Parathyroid adenoma (tissue), 2 donors: ENCODE measurements around the gene UCN2.

Source experiments
- H2AFZ ChIP-seq: fragments of 300-600 bp; sonication (generic); one replicate; pipeline ENCODE4 v1.7.0; 2017; ENCODE audit warnings: antibody characterized with exemption, mild to moderate bottlenecking
- H3K27ac ChIP-seq: fragments of 300-600 bp; sonication (generic); one replicate; pipeline ENCODE4 v1.7.0; 2017
- H3K27me3 ChIP-seq: fragments of 300-600 bp; sonication (generic); one replicate; pipeline ENCODE4 v1.7.0; 2017; ENCODE audit warnings: low read length; ENCODE audit not compliant: control insufficient read depth, insufficient read depth
- H3K36me3 ChIP-seq: fragments of 300-600 bp; sonication (generic); one replicate; pipeline ENCODE4 v1.7.0; 2017; ENCODE audit warnings: low read length; ENCODE audit not compliant: control insufficient read depth, insufficient read depth
- H3K4me1 ChIP-seq: fragments of 300-600 bp; sonication (generic); one replicate; pipeline ENCODE4 v1.7.0; 2017; ENCODE audit warnings: control low read depth
- H3K4me2 ChIP-seq: fragments of 300-600 bp; sonication (generic); one replicate; pipeline ENCODE4 v1.7.0; 2017; ENCODE audit warnings: low read length
- H3K4me3 ChIP-seq: fragments of 300-600 bp; sonication (generic); one replicate; pipeline ENCODE4 v1.7.0; 2017; ENCODE audit warnings: low read depth, low read length
- H3K79me2 ChIP-seq: fragments of 300-600 bp; sonication (generic); one replicate; pipeline ENCODE4 v1.7.0; 2017; ENCODE audit warnings: control low read depth
- H3K9ac ChIP-seq: fragments of 300-600 bp; sonication (generic); one replicate; pipeline ENCODE4 v1.7.0; 2017; ENCODE audit warnings: mild to moderate bottlenecking
- H3K9me3 ChIP-seq: fragments of 300-600 bp; sonication (generic); one replicate; pipeline ENCODE4 v1.7.0; 2017; ENCODE audit warnings: low read length; ENCODE audit not compliant: control insufficient read depth
- TF ChIP-seq, protein P1 (sequence below): fragments of 300-600 bp; sonication (generic); IDR thresholded peaks from one replicate; pipeline ENCODE4 v1.7.0; 2017; ENCODE audit warnings: antibody characterized with exemption, mild to moderate bottlenecking
- donor health status: primary hyperparathyroidism.

The UCN2 gene

DNA sequence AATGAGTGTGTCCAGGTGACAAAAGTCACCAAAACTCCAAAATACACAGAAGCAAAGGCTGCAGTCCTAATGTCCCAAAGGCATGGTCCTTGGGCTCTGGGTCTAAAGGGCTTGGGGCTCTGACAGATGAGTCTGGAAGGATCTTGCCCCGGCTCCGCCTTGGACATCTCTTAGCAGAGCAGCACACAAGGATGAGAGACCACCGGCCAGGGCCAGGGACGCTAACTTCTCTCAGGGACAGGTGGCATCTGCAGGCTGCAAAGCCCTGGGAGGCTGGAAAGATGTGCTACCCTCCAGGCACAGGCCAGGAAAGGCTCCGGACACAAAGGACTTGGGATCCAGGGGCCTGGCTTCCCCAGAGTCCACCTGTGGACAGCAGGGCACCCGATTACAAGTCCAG is 45.5 kb downstream of the UCN2 start:
- TF ChIP-seq, protein P1, sequence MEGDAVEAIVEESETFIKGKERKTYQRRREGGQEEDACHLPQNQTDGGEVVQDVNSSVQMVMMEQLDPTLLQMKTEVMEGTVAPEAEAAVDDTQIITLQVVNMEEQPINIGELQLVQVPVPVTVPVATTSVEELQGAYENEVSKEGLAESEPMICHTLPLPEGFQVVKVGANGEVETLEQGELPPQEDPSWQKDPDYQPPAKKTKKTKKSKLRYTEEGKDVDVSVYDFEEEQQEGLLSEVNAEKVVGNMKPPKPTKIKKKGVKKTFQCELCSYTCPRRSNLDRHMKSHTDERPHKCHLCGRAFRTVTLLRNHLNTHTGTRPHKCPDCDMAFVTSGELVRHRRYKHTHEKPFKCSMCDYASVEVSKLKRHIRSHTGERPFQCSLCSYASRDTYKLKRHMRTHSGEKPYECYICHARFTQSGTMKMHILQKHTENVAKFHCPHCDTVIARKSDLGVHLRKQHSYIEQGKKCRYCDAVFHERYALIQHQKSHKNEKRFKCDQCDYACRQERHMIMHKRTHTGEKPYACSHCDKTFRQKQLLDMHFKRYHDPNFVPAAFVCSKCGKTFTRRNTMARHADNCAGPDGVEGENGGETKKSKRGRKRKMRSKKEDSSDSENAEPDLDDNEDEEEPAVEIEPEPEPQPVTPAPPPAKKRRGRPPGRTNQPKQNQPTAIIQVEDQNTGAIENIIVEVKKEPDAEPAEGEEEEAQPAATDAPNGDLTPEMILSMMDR = no peak
- no peaks in the 10 kb centered on the region for H3K4me1 ChIP-seq
- H3K27me3 ChIP-seq = no peaks in the 10 kb centered on the region
- H3K36me3 ChIP-seq = no peaks in the 10 kb centered on the region
- no peak overlapping the region for H2AFZ ChIP-seq
- no peak overlapping the region for H3K9ac ChIP-seq
- H3K4me2 ChIP-seq = no peak overlapping the region
- no peaks in the 10 kb centered on the region for H3K9me3 ChIP-seq
- no peaks in the 10 kb centered on the region for H3K79me2 ChIP-seq
- no peak overlapping the region for H3K4me3 ChIP-seq
- no peak overlapping the region for H3K27ac ChIP-seq

- Histone ChIP-seq H3K9ac (no peak overlapping the region), H3K79me2 (no peaks in the 10 kb centered on the region), H3K27ac (no peak overlapping the region), H3K4me1 (no peaks in the 10 kb centered on the region), H3K9me3 (no peaks in the 10 kb centered on the region), H3K4me2 (no peak overlapping the region), H2AFZ (no peak overlapping the region), H3K4me3 (no peak overlapping the region), H3K27me3 (no peaks in the 10 kb centered on the region), H3K36me3 (no peaks in the 10 kb centered on the region)
- TF ChIP-seq, protein P1 = no peak
Measured at GRCh38 chr3:48516571-48516970, 47.0 kb downstream of the UCN2 start.

- Histone ChIP-seq H3K36me3 (no peaks in the 10 kb centered on the region), H3K27me3 (no peaks in the 10 kb centered on the region), H3K4me1 (no peaks in the 10 kb centered on the region), H3K4me3 (no peak overlapping the region), H2AFZ (no peak overlapping the region), H3K79me2 (no peaks in the 10 kb centered on the region), H3K9ac (no peak overlapping the region), H3K4me2 (no peak overlapping the region), H3K27ac (no peak overlapping the region), H3K9me3 (no peaks in the 10 kb centered on the region)
- TF ChIP-seq, protein P1 = no peak
Measured at GRCh38 chr3:48514431-48515227, 49.0 kb downstream of the UCN2 start.
